ENCODE measurements around the gene FOCAD.

Gene FOCAD

DNA sequence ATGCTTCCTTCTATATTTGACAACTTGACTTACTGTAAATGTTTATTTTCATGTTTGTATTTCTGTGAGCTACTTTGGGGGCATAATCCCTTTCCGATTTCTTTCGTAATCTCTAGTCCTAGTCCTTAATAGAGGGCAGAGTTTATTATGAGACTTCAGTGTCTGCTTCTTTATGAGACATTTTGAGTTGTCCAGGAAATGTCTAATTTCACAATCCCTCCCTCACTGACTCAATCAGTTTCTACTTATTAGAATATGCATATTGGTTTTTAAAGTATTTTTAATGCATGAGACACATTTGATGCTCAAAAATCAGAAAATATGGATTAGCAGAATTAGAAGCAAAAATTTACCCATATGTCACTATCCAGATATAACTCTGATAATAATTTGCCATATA lies 160.9 kb downstream of the FOCAD start:
- Histone ChIP-seq H3K9me3 (ENCODE audit: control insufficient read depth, insufficient read depth, low read depth, low read length) (no peaks in the 10 kb centered on the region), H3K4me1 (ENCODE audit: control insufficient read depth, insufficient read depth, low read length) (no peaks in the 10 kb centered on the region), H3K27ac (ENCODE audit: extremely low read depth, low read depth, low read length) (no peak overlapping the region), H3K36me3 (ENCODE audit: control insufficient read depth in 2 of 2, insufficient read depth in 1 of 2, low read length in 2 of 2) (no peaks in the 10 kb centered on the region), H3K4me3 (ENCODE audit: low read depth, low read length) (no peak overlapping the region)
- no peak for TF ChIP-seq ZNF777 (tag by site-specific recombination; IDR thresholded peaks at IDR 0.05; ENCODE audit: borderline replicate concordance)
- no peak for TF ChIP-seq ZXDB (tag by site-specific recombination; IDR thresholded peaks at IDR 0.05)
- TF ChIP-seq ZNF76 (tag by site-specific recombination; IDR thresholded peaks at IDR 0.05; ENCODE audit: borderline replicate concordance, low read depth): no peak
- CTCF ChIA-PET: no interaction called here
- POLR2A ChIA-PET: no interaction called here

- no peak for TF ChIP-seq ZNF549 (tag by site-specific recombination; IDR thresholded peaks at IDR 0.05)
- TF ChIP-seq ZNF140 (tag by site-specific recombination; IDR thresholded peaks at IDR 0.05): no peak
- TF ChIP-seq, protein P1, sequence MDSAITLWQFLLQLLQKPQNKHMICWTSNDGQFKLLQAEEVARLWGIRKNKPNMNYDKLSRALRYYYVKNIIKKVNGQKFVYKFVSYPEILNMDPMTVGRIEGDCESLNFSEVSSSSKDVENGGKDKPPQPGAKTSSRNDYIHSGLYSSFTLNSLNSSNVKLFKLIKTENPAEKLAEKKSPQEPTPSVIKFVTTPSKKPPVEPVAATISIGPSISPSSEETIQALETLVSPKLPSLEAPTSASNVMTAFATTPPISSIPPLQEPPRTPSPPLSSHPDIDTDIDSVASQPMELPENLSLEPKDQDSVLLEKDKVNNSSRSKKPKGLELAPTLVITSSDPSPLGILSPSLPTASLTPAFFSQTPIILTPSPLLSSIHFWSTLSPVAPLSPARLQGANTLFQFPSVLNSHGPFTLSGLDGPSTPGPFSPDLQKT (IDR thresholded peaks at IDR 0.05; ENCODE audit: borderline replicate concordance, low read depth, low read length): no peak
- TF ChIP-seq ZNF701 (tag by site-specific recombination; IDR thresholded peaks at IDR 0.05): no peak
- TF ChIP-seq TRIM28 (IDR thresholded peaks at IDR 0.05; ENCODE audit: borderline replicate concordance, low read length): no peak
- no peak for TF ChIP-seq ZNF518A (tag by site-specific recombination; conservative IDR thresholded peaks at IDR 0.05; ENCODE audit: low read depth)
- TF ChIP-seq ZNF677 (tag by site-specific recombination; IDR thresholded peaks at IDR 0.05): no peak
- no peak for TF ChIP-seq GLIS2 (tag by site-specific recombination; IDR thresholded peaks at IDR 0.05)
- TF ChIP-seq ZNF394 (tag by site-specific recombination; IDR thresholded peaks at IDR 0.05; ENCODE audit: borderline replicate concordance): no peak
- no peak for TF ChIP-seq BCL6B (tag by site-specific recombination; IDR thresholded peaks at IDR 0.05)
- TF ChIP-seq ZNF433 (tag by site-specific recombination; IDR thresholded peaks at IDR 0.05; ENCODE audit: low read depth): no peak
- no peak for TF ChIP-seq ZBTB48 (tag by site-specific recombination; IDR thresholded peaks at IDR 0.05)
- TF ChIP-seq YY2 (tag by site-specific recombination; IDR thresholded peaks at IDR 0.05): no peak
- TF ChIP-seq MZF1 (tag by site-specific recombination; IDR thresholded peaks at IDR 0.05; ENCODE audit: borderline replicate concordance): no peak
- no peak for TF ChIP-seq TCF7L2 (IDR thresholded peaks at IDR 0.05; ENCODE audit: borderline replicate concordance, low read depth, low read length)
- TF ChIP-seq KLF16 (tag by site-specific recombination; IDR thresholded peaks at IDR 0.05): no peak
- TF ChIP-seq BCL11B (tag by site-specific recombination; IDR thresholded peaks at IDR 0.05; ENCODE audit: low read depth): no peak
- no peak for TF ChIP-seq ZNF626 (tag by site-specific recombination; IDR thresholded peaks at IDR 0.05)
- Histone ChIP-seq H3K9me3 (ENCODE audit: control insufficient read depth, insufficient read depth, low read depth, low read length) (no peaks in the 10 kb centered on the region), H3K27ac (ENCODE audit: extremely low read depth, low read depth, low read length) (no peak overlapping the region), H3K4me3 (ENCODE audit: low read depth, low read length) (no peak overlapping the region), H3K36me3 (ENCODE audit: control insufficient read depth in 2 of 2, insufficient read depth in 1 of 2, low read length in 2 of 2) (no peaks in the 10 kb centered on the region), H3K4me1 (ENCODE audit: control insufficient read depth, insufficient read depth, low read length) (no peaks in the 10 kb centered on the region)
- CTCF ChIA-PET: no interaction called here
- POLR2A ChIA-PET: no interaction called here
These were observed 164.4 kb downstream of the FOCAD start for GRCh38 chr9:20848490-20848889.

Measured in HEK293 (cell line).